OCI-LY1 (cell line): ENCODE data around the gene NUP62.

Experiments
- CTCF ChIP-seq: fragments of 200-600 bp; sonication (generic), shearing (Covaris generic); IDR thresholded peaks from 2 replicates; pipeline ENCODE4 v1.5.1; 2017; ENCODE audit warnings: mild to moderate bottlenecking, antibody characterized with exemption, low read length, moderate library complexity, mixed read lengths
- EZH2 ChIP-seq: fragments of 200-600 bp; sonication (generic), shearing (Covaris generic); IDR thresholded peaks from 2 replicates; pipeline ENCODE4 v1.8.0; 2017; ENCODE audit warnings: borderline replicate concordance, mixed run types, mild to moderate bottlenecking, antibody characterized with exemption, low read length, moderate library complexity, mixed read lengths

DNA sequence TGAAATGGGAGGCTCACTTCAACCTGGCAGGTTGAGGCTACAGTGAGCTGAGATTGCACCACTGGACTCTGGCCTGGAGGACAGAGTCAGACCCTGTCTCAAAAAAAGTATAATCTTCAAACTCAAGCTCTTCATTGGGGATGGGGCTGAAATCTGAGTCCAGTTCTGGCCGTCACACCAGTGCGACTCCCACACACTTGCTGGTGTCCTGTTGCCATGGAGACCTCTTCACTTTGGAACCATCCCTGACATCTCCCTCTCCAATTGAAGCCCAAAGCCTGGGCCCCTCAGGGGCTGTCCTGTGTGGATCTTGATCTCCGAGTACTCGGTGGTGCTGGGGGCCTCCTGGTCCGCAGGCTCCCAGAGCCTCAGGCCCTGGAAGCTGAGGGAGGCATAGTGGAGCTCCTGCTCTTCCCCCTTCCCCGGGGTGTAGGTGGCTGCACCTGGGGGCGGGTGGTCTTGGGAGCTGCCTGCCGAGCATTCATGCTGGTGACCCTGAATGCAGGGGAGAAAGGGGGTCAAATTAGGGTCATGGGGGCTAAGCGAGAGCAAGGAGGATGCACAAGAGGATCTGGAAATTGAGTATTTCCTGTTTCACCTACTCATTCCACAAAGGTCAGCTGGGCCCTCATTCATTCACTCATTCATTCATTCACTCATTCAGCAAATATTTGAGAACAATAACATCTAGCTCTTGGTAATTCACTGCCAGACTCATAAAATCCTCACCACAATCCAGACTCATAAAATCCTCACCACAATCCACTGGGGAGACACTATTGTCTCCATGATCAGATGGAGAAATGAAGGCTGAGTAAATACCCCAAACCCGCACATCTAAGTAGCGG is 20.7 kb upstream of the NUP62 start:
- TF ChIP-seq CTCF (no peak), EZH2 (no peak)
